Naive thymus-derived CD8-positive, alpha-beta T cell (primary cell): ENCODE measurements around the gene UTP15. TPM values are rescaled to one million over a fixed set of nuclear protein-coding genes. Genes with fewer than 3 reads are reported as not detected.
A peak's percentile ranks its signal among the peaks of the same experiment; 100 is the strongest.

ENCODE experiments used
- ATAC-seq, 2 donors: fragments of 150-1000 bp; cut with Tn5 transposase in 1 of 2; sonication (Bioruptor Pico), chemical (Tn5 transposase) in 1 of 2; 1 replicate in 1 of 2; 2 replicates in 1 of 2; pipeline ENCODE4 v1.10.0; 2021; ENCODE audit warnings: mild to moderate bottlenecking in 2 of 2, moderate library complexity in 2 of 2
- POLR2A ChIA-PET: fragments of 350-600 bp; sonication (Branson Sonifier 250); formaldehyde crosslinking; loops from one replicate; lab custom pipeline; 2021; ENCODE audit warnings: antibody characterized with exemption; lab: Charles Lee
- DNase-seq, 10 donors: peaks; one replicate each; pipeline versions ENCODE4 v3.0.0 to v3.0.0-alpha.2; 2020 to 2022
- H3K27ac Mint-ChIP-seq, 10 donors: one replicate each; pipeline ENCODE4 v1.8.0; 2020 to 2022; ENCODE audit warnings: mild to moderate bottlenecking in 10 of 10, mixed read lengths in 10 of 10, moderate library complexity in 4 of 10, inconsistent platforms in 1 of 10
- H3K27me3 Mint-ChIP-seq, 5 donors: one replicate each; pipeline ENCODE4 v1.8.0; 2021 to 2022; ENCODE audit warnings: mixed read lengths in 5 of 5
- H3K36me3 Mint-ChIP-seq, 3 donors: one replicate each; pipeline ENCODE4 v1.8.0; 2020 to 2022; ENCODE audit warnings: mixed read lengths in 3 of 3, mild to moderate bottlenecking in 2 of 3, inconsistent platforms in 1 of 3
- H3K4me1 Mint-ChIP-seq, 4 donors: one replicate each; pipeline ENCODE4 v1.8.0; 2021 to 2022; ENCODE audit warnings: mixed read lengths in 4 of 4
- H3K4me3 Mint-ChIP-seq, 10 donors: one replicate each; pipeline ENCODE4 v1.8.0; 2020 to 2022; ENCODE audit warnings: mild to moderate bottlenecking in 10 of 10, mixed read lengths in 10 of 10, moderate library complexity in 6 of 10, inconsistent platforms in 1 of 10
- H3K9me3 Mint-ChIP-seq, 9 donors: one replicate each; pipeline ENCODE4 v1.8.0; 2020 to 2022; ENCODE audit warnings: mixed read lengths in 9 of 9, mild to moderate bottlenecking in 3 of 9, inconsistent platforms in 1 of 9, moderate library complexity in 1 of 9
- polyA plus RNA-seq, 3 donors: library from polyadenylated mRNA; unstranded; fragments of 300-500 nt; fragmentation: Illumina TruSeq; gene quantifications; one replicate each; pipeline ENCODE4 v1.2.3, GENCODE V29; 2021
- total RNA-seq, 8 experiments: library from RNA in 2 of 8; stranded (reverse) in 2 of 8; gene quantifications; one replicate each; pipeline ENCODE4 v1.2.3 and lab custom pipeline; 2021 to 2026

The UTP15 gene
- total and polyA plus RNA-seq, 5 experiments from 2014 or later, result 5.3 to 32.9 (median 9.8) TPM

DNA sequence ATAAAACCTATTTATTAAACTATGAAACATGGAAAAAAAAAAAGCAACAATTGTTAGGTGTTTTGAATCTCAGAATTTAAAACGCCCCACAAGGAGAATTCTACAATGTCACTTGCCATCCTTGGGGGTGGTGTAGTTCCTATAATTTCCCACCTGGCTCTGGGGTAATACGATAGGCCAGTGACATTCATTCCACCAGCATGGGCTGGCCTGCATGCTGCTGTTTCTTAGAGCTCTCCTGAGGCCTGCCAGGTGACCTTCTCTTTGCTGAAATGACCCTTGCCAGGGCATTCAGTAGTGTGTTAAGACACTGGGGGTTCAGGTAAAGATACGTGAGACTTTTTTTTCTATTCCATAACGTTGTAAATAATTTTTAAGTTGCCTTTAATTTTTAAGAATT is 50.4 kb downstream of the UTP15 start:
- H3K9me3 Mint-ChIP-seq, result no peaks in the 10 kb centered on the region
- ATAC-seq, result no peak
- POLR2A ChIA-PET, result no interaction called here
- no peak for DNase-seq
- H3K27ac Mint-ChIP-seq, result no peak overlapping the region
- no peaks in the 10 kb centered on the region for H3K36me3 Mint-ChIP-seq
- no peaks in the 10 kb centered on the region for H3K4me1 Mint-ChIP-seq
- H3K4me3 Mint-ChIP-seq, result no peak overlapping the region
- peaks cover 8 to 52% (median 16%) of the 10 kb centered on the region in 5 donors for H3K27me3 Mint-ChIP-seq

DNA sequence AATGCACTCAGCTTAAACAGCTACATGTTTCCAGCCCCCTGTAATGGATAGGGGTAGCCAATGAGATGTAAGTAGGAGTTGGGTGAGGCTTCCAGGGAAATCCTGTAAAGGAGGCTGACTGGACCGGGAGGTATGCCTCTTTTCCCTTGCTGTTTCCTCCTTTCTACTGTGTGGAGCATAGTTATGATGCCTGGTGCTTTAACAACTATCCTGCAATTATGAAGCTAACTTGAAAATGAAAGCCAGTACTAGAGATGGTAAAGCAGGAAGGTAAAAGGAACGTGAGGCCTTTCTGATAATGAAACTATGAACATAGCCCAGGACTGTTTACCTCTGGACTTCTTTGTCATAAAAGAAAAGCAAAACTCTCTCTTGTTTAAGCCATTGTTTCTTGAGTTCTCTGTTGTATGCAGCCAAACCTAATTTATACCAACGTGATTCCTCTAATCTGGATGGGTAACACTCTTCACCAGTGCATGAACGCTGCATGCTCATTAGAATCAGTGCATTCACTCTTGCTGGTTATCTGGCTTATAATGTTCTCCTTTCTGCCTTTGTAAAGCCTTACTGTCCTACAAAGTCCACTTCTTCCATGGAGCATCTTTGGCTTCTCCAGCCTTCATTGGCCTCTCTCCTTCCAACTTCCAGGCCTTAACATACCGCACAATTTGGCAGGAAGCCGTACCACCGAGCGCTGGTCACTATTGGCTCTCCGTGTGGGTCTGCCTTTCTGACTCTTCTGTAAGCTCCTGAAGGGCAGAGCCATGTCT is 52.2 kb downstream of the UTP15 start:
- Mint-ChIP-seq H3K9me3 (no peaks in the 10 kb centered on the region), H3K4me3 (no peak overlapping the region), H3K27me3 (peaks cover 12 to 56% (median 15%) of the 10 kb centered on the region in 5 donors), H3K27ac (no peak overlapping the region), H3K4me1 (no peaks in the 10 kb centered on the region), H3K36me3 (no peaks in the 10 kb centered on the region)
- DNase-seq, result no peak
- POLR2A ChIA-PET, result no interaction called here
- ATAC-seq, result no peak

DNA sequence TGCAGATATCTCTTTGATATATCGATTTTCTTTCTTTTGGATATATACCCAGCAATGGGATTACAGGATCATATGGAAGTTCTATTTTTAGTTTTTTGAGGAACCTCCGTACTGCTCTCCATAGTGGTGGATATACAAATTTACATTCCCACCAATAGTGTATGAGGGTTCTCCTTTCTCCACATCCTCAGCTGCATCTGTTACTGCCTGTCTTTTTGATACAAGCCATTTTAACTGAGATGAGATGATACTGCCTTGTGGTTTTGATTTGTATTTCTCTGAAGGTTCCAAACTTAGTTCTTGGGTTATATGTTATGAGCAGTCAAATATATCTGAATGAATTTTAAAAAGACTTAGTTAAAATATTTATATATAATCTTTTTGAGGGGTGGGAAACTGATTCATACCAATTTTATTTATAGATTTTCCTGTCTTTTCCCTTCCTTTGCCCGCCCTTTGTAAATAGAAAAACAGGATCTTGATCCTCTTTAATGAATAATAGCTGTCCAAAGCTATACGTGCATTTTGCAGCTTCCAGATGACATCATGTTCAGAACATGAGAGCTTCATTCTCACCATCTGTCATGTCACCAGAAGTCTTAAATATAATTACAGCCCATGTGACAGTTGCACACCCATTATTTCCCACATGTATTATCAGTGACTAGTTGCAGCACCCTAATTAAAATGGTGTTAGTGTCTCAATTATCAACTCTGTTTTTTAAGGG is 54.2 kb downstream of the UTP15 start:
- Mint-ChIP-seq H3K9me3 (no peaks in the 10 kb centered on the region), H3K36me3 (no peaks in the 10 kb centered on the region), H3K4me1 (no peaks in the 10 kb centered on the region), H3K4me3 (no peak overlapping the region), H3K27me3 (peaks cover 16 to 50% (median 20%) of the 10 kb centered on the region in 5 donors), H3K27ac (no peak overlapping the region)
- POLR2A ChIA-PET, result no interaction called here
- no peak for ATAC-seq
- DNase-seq, result no peak

DNA sequence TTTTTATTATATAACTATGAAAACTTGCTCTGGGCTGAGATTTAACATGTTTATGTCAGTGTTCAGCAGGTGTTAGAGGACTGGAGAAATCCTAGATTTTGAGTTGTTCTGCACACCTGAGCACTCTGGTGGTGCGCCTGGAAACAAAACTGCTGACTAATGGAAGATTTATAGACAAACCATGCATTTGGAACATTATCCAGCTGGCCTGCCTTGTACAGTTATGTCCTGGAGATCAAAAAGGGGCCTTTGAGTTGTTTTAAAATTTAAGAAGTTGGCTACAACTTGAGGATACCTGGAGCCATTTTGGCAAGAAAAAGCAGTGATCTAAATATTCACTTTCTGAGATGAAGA is 54.8 kb downstream of the UTP15 start:
- DNase-seq (no peak), ATAC-seq (no peak)
- no peak overlapping the region for H3K27ac Mint-ChIP-seq
- no peaks in the 10 kb centered on the region for H3K9me3 Mint-ChIP-seq
- H3K4me3 Mint-ChIP-seq, result no peak overlapping the region
- H3K27me3 Mint-ChIP-seq, result peaks cover 13 to 45% (median 19%) of the 10 kb centered on the region in 5 donors
- POLR2A ChIA-PET, result no interaction called here
- peaks cover 0 to 2% (median under 1%) of the 10 kb centered on the region in 4 donors for H3K4me1 Mint-ChIP-seq
- no peaks in the 10 kb centered on the region for H3K36me3 Mint-ChIP-seq

DNA sequence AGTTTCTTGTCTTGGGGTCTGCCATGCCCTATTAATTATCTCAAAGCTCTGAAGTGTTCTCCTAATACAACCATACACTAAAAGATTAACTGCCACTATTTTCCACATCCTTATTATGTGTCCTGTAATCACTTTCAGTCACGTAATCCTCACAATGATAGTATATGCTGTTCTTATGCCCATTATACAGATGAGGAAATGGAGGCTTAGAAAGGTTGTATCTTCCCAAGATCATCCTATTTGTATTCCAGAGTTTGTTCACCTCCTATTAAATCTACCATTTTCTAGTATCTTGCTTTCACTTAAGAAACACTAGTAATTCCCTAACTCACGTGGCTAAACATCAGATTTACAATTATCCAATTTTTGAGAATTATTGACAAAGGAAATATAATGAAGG is 57.5 kb downstream of the UTP15 start:
- Mint-ChIP-seq H3K36me3 (no peaks in the 10 kb centered on the region), H3K9me3 (no peaks in the 10 kb centered on the region), H3K4me1 (peaks cover 0 to 7% (median 2%) of the 10 kb centered on the region in 4 donors), H3K4me3 (no peak overlapping the region), H3K27ac (peak overlapping the region in 1 of 10 donors; percentile 45), H3K27me3 (peaks cover 21 to 58% (median 31%) of the 10 kb centered on the region in 5 donors)
- POLR2A ChIA-PET, result no interaction called here
- no peak for ATAC-seq
- no peak for DNase-seq

DNA sequence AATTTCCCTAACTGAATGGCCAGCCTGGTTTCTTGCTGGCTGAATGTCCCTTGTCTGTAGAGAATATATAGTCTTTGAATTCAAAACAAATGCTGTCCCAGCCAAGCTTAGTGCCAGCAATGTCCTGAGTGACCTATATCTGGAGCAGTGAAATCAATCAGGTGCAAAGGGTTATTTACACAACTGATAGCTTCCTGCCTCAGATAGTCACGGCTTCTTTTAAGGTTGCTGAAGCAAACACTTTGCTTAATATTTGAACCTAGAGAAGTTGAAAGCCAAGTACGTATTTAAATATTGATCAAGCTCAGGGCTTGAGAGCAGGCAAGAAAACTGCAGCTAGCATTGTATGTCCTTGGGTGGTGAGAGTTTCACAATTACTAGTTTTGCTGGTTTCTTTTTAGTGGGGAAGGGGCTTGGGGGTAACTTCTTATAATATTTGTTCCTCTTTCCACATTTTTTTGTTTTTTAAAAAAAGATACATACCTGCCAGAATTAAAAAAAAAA is 58.4 kb downstream of the UTP15 start:
- Mint-ChIP-seq H3K36me3 (no peaks in the 10 kb centered on the region), H3K27me3 (peaks cover 27 to 67% (median 35%) of the 10 kb centered on the region in 5 donors), H3K9me3 (no peaks in the 10 kb centered on the region), H3K4me1 (peaks cover 0 to 7% (median 2%) of the 10 kb centered on the region in 4 donors), H3K27ac (peak overlapping the region in 1 of 10 donors; percentile 9), H3K4me3 (no peak overlapping the region)
- DNase-seq (no peak), ATAC-seq (no peak)
- POLR2A ChIA-PET, result no interaction called here

DNA sequence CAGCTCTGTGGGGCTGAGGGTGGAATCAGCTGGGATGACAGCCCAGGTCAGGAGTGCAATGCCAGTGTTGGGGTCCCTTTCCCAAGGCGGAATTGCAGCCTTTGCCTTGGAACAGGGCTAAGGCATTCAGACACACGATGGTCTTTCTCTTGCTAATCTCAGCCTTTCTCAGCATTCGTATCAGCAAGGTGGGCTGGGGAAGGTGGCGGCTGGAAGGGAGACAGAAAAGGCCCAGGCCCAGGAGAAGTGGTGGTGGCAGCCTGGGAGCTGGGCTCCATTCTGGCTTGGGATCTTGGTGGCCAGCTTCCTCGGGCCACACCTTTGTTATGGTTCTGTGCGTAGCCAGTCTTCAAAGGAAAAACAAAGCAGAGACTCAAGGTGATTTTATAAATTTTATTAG is 59.3 kb downstream of the UTP15 start:
- peak overlapping the region in 4 of 10 donors; percentile 5 to 77 (median 38) for H3K4me3 Mint-ChIP-seq
- H3K9me3 Mint-ChIP-seq, result no peaks in the 10 kb centered on the region

DNA sequence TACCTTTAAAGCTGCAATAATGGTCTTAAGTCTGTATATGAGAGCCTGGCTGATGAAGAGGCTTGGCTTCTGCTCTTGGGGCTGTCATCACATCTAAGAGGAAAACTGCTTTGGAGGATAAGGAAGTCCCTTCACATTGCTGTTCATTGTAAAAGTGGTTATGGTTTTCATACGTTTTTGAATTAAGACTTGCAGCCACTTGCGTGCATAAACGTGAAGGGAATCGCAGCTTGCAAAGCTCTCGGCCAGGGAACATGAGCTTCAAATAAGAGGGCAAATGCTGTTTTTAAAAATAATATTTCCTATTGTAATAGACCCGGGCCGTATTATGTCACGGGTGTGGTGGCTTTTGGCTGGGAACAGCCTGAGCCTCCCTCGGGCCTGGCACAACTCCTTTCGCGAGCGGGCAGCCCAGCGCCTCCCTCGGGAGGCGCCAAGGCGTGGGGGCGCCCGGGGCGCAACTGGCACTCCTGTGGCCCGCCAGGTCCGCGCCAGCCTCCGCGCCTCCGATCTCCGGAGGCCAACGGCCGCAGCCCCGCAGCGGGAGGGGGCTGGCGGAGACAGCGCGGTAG is 59.9 kb downstream of the UTP15 start:
- no peak for DNase-seq
- POLR2A ChIA-PET, result no interaction called here
- Mint-ChIP-seq H3K27me3 (peaks cover 31 to 66% (median 38%) of the 10 kb centered on the region in 5 donors), H3K27ac (no peak overlapping the region), H3K4me1 (peaks cover 0 to 7% (median 2%) of the 10 kb centered on the region in 4 donors), H3K9me3 (no peaks in the 10 kb centered on the region), H3K4me3 (peak overlapping the region; percentile 55 to 80 (median 72)), H3K36me3 (no peaks in the 10 kb centered on the region)
- no peak for ATAC-seq

More for the DNA sequence above, 59.3 kb downstream of the UTP15 start:
- Mint-ChIP-seq H3K27ac (no peak overlapping the region), H3K36me3 (no peaks in the 10 kb centered on the region), H3K4me1 (peaks cover 0 to 7% (median 2%) of the 10 kb centered on the region in 4 donors), H3K27me3 (peaks cover 31 to 72% (median 38%) of the 10 kb centered on the region in 5 donors)
- POLR2A ChIA-PET, result no interaction called here
- no peak for DNase-seq
- ATAC-seq, result no peak

DNA sequence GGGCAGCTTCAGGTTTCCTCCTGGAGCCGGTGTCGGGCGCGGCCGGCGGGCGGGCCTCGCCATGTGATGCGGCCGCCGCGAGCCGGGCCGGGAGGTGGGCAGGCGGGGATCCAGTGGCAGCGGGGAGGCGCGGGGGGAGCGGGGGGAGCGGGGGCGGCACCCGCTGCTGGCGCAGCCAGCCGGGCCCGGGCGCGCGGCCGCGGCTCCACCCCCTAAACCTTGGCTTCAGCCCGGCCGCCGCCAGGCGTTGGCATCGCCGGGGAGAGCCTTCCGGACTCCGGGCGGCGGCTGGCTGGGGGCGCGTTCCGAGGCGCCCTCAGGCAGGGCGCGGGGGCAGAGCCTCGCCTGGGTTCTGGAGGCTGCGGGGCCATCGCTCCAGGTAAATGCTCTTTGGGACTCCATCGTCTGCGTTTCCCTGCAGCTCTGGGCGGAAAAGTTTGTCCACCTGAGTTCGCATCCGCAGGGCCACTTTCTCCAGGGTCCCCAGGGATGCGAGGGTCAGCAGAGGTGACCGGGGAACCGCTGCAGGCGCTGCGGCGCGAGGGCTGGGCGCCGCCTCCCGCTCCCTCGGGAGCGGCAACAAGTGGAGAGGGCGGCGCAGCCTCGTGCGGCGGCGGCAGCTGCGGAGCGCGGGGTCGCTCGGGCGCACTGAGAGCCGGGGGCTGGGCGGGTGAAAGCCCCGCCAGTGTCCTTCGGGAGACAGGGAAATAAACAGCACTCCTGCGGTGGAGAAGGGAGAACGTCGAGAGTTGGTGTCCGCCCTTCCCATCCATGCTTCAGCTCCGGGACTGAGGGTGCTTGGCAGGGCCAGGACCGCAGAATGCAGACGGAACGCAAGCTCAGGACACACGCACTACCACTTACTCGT is 60.6 kb downstream of the UTP15 start, which contains the start of gene ARHGEF28:
TSS of gene ARHGEF28 (plus strand) at position 253 of the 868 bp plus-strand sequence. CDS start 58,656 bp downstream, outside the sequence.
- Mint-ChIP-seq H3K4me3 (peak within 1 kb of the TSS; percentile 55 to 80 (median 72)), H3K36me3 (no peaks in the 10 kb centered on the region), H3K4me1 (peaks cover 0 to 7% (median 2%) of the 10 kb centered on the region in 4 donors), H3K27me3 (peaks cover 31 to 59% (median 38%) of the 10 kb centered on the region in 5 donors), H3K27ac (no peak within 1 kb of the TSS), H3K9me3 (no peaks in the 10 kb centered on the region)
- peak; percentile 49 to 53 for ATAC-seq
- peak in 4 of 10 donors; percentile 1 to 13 (median 7) for DNase-seq
- POLR2A ChIA-PET, result no interaction called here

DNA sequence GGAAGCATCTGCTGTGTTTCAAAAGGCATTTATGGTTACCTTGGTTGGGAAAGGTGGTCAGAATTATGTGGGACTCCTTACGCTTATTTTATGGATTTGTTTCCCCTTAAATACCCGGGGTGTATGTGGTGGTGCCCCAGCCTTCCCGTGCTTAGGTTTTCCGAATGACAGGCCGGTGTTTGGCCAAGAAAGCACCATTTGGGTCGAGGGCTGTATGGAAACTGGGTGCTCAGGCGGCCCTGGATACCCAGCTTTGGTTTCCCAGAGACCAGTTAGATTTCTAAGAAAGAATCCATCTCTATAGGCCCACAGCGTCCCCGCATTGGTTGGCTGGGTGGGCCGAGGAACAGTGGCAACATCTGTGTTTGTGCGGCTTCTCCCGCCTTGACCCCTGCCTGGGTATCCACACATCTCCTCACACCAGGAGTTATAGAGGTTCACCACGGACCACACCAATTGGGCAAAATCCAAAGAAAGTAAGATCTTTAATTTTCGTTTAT is 61.3 kb downstream of the UTP15 start:
- Mint-ChIP-seq H3K4me1 (peaks cover 0 to 7% (median 2%) of the 10 kb centered on the region in 4 donors), H3K36me3 (no peaks in the 10 kb centered on the region), H3K9me3 (no peaks in the 10 kb centered on the region), H3K27ac (no peak overlapping the region), H3K27me3 (peaks cover 33 to 52% (median 35%) of the 10 kb centered on the region in 5 donors), H3K4me3 (peak overlapping the region in 9 of 10 donors; percentile 32 to 66 (median 44))
- DNase-seq (no peak), ATAC-seq (no peak)
- POLR2A ChIA-PET, result no interaction called here

DNA sequence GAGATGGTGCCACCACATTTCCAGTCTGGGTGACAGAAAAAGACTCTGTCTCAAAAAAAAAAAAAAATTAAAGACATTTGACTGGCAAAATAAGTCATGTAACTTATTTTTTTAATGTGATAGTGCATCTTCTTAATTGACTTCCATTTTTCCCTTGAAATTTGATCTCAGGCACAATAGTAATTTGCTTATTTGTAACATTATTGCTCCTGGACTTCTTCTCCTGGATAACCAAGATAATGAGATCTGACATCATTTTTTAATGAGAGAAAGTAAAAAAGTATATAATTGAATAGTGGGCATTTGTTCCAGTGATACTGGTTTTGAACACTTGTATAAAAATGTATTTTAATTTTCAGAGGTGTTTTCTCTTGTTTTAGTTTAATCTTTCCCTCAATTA is 63.9 kb downstream of the UTP15 start:
- Mint-ChIP-seq H3K9me3 (no peaks in the 10 kb centered on the region), H3K4me3 (no peak overlapping the region), H3K4me1 (peaks cover 0 to 7% (median 2%) of the 10 kb centered on the region in 4 donors), H3K27ac (no peak overlapping the region), H3K27me3 (peaks cover 24 to 35% (median 30%) of the 10 kb centered on the region in 5 donors), H3K36me3 (no peaks in the 10 kb centered on the region)
- POLR2A ChIA-PET, result no interaction called here
- no peak for ATAC-seq
- no peak for DNase-seq

DNA sequence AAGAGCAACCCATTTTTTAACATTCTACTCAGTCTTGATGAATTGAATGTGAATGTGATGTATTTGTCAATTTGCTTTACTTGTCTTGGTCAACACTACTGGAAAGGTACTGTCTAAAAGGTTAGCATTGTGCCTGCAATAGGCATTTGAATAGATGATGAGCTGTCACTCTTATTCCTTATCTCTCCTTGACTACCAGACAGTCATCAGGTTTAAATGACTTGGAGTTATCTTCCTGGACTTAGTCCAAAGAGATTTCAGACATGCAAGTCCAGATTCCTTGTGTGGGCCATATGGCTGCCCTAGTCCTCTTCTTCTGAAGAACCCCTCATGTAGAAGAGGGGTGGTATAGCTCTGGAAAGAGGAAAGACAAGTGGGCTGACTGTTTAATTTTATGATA is 65.2 kb downstream of the UTP15 start:
- H3K27me3 Mint-ChIP-seq, result peaks cover 22 to 40% (median 30%) of the 10 kb centered on the region in 5 donors
- ATAC-seq (no peak), DNase-seq (no peak)
- POLR2A ChIA-PET, result no interaction called here
- peaks cover 0 to 4% (median under 1%) of the 10 kb centered on the region in 4 donors for H3K4me1 Mint-ChIP-seq
- no peaks in the 10 kb centered on the region for H3K36me3 Mint-ChIP-seq
- no peaks in the 10 kb centered on the region for H3K9me3 Mint-ChIP-seq
- no peak overlapping the region for H3K4me3 Mint-ChIP-seq
- no peak overlapping the region for H3K27ac Mint-ChIP-seq
